Measurements from ENCODE around the gene CC2D1B.
"Not testable (repeated sequence)": the region's sequence is repeated elsewhere in the genome, so short reads cannot be mapped to it uniquely, and the experiment has no call there.

Gene CC2D1B, protein sequence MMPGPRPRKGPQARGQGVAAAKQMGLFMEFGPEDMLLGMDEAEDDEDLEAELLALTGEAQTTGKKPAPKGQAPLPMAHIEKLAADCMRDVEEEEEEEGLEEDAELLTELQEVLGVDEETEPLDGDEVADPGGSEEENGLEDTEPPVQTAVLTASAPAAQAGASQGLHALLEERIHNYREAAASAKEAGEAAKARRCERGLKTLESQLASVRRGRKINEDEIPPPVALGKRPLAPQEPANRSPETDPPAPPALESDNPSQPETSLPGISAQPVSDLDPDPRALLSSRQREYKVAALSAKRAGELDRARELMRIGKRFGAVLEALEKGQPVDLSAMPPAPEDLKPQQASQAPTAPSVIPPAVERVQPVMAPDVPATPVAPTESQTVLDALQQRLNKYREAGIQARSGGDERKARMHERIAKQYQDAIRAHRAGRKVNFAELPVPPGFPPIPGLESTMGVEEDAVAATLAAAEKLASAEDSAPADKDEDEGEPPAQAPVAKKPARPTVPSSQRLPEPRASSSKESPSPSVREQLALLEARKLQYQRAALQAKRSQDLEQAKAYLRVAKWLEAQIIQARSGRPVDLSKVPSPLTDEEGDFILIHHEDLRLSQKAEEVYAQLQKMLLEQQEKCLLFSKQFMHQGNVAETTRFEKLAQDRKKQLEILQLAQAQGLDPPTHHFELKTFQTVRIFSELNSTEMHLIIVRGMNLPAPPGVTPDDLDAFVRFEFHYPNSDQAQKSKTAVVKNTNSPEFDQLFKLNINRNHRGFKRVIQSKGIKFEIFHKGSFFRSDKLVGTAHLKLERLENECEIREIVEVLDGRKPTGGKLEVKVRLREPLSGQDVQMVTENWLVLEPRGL

DNA sequence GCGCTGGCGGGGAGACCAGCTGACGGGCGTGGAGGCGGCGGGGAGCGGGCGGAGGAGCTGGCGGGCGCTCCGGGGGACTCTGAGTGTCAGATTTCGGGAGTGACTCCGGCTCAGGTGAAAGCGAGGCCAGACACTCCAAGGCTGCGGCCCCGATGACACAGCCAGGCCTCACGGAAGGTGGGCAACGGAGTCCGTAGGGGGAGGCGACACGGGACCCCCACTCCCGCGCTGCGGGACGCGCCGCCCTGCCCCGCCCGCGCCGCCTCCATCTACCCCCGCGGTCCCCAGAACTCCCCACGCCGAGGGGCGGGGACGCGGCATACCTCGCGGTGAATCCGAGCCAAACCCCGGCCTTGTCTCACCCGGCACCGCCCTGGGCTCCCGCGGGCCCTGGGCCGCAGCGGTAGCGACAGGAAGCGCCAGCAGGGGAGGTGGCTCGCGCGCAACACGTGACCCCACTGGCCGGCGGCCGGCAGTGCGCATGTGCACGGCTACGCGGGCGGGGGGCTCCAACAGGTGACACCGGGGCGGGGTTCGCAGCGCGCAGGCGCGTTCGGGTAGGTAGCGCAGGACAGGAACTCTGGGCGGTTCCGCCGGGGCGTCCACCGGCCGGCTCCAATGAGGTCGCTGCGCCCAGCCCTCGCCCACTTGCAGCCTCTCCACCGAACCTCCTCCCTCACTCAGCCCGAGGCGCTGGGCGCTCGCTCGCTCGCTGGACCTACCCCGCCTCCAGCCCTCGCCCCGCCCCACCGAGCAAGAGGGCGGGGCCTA lies at the start of gene CC2D1B:
Gene CC2D1B, minus strand, starts transcription at position 460 of the 771 bp plus-strand sequence. CDS start 1,585 bp downstream, outside the sequence.
- DNase-seq (ENCODE audit: low spot score), result peak; percentile 97

DNA sequence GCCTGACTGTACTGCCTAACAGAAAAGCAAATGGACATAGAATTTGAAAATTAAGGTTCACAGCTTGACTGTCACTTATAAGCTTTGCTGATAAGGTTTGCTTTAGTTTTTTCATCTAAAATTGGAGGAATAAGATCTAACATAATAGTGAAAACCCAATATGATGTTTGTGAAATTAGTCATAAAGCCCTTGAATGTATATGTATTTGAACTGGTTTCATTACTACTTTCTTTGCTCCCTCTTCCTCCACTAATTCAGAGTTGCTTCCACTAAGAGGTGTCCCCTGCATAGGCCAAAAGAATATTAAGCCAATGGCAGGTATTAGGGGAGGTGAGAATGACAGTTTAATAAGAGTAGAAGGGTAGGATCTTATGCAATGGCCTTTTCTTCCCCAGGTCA lies 48.9 kb upstream of the CC2D1B start:
- no peak for DNase-seq (ENCODE audit: low spot score)

DNA sequence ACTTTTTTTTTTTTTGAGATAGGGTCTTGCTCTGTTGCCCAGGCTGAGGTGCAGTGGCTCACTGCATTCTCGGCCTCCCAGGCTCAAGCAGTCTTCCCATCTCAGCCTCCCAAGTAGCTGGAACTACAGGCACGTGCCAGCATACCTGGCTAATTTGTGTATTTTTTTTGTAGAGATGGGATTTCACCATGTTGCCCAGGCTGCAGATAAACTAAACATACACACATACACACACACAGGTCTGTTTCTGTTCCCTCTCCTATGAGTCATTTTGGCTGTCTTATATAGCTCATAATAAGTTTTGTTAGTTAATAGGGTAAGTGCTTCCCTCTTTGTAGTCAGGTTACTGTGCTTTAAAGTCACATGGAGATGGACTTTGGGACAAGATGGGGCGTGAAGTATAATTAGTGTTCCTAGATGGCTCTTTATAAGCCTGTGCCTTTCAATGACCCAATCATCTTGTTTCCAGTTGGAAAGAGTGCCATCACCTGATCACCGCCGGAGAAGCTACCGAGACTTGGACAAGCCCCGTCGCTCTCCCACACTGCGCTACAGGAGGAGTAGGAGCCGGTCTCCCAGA lies 47.5 kb upstream of the CC2D1B start:
- no peak for DNase-seq (ENCODE audit: low spot score)

DNA sequence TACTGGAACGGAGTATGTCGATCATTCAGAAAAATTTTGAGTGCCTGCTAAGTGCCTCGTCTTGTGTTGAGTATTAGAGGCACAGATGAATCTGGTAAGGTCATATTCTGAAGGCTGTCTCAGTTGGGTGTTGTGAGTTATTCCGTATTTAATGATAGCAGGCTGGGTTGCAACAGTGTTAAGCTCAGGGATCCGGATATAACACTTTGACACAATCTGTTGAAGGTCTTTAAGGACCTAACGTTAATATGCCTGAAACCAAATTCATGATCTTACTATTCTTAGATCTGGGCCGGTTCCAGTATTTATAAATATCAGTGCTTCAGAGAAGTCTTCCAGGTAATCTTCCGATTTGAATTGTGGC lies 39.0 kb upstream of the CC2D1B start:
- DNase-seq (ENCODE audit: low spot score), result peak; percentile 30

DNA sequence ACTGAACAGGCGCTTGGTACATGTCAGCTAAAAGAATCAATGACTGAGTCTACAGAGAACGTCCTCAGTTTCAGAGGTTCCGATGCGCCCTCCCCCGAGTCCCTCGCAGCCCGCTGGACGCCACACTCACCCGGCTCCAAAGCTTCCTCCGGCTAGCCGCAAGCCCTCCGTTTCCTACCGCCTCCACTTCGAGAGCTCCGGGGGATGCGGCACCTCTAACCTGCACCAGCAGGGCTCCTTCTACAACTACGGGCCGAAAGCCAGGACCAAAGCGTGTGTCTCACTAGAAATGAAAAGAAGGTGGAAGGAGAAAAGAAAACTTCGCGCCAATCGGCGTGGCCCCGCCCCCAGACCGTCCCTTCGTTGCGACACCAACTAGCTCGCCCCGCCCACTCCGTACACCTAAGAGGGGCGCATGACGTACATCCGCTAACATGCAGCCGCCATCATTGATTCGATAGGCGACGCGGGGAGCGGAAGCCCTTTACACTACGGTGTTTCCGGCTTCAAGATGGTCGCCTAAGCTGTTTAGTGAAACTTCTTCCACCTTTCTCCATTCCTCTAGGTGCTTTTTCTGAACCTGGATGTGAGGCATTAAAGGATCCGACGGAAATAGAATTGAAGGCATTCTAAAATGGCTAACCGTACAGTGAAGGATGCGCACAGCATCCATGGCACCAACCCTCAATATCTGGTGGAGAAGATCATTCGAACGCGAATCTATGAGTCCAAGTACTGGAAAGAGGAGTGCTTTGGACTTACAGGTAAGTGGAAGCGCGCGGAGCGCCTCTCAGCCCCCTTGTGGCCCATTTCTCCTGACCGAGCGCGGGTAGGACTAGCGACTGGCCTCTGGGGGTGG lies 38.3 kb upstream of the CC2D1B start, which contains the start of the genes ORC1 and PRPF38A:
Gene ORC1, minus strand, starts transcription at position 308 of the 859 bp plus-strand sequence. CDS start 2,200 bp downstream, outside the sequence.
Gene PRPF38A, plus strand, starts transcription at position 487 of the 859 bp plus-strand sequence. Its CDS starts 148 bp downstream, at position 635.
- DNase-seq (ENCODE audit: low spot score), result peak; percentile 70

DNA sequence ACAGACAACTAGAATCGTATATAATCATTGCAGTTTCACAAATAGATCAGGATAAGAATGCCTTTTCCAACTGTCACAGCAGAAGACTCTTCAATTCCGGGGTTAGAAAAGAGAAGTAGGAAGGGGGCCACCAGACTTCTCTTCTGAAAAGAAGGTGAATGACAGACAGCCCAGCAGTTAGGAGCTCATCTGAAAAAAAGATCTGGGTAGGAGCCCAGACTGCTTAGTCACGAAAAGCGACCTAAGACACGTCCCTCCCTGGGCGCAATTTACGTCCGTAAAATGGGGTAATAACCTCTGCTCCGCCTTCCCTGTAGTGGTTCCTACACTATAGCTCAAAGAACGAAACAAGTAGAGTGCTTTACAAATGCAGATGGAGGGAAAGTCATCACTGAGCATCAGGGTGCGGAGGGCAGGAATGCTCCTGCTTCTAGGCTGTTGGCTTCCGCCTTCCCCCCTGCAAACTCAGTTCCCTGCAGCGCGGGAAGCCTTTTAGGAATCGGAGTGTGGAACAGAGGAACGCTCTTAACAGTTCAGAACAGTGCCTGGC lies 37.6 kb upstream of the CC2D1B start:
- peak; percentile 24 for DNase-seq (ENCODE audit: low spot score)

DNA sequence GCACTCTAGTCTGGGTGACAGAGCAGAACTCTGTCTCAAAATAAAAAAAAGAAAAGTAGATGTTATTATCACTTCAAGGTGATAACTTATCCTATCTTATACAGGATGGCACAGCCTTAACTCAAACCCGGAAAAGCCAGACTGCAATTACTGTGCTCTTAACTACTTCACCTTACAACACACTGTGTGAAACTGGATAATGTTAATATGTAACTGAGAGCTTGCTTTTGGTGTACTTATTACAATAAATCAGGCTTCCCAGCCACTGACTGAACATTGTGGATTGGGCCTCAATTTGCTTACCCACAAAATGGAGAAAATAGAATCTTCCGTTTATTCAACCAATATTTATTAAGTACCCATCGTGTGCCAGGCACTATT lies 36.8 kb upstream of the CC2D1B start:
- no peak for DNase-seq (ENCODE audit: low spot score)

DNA sequence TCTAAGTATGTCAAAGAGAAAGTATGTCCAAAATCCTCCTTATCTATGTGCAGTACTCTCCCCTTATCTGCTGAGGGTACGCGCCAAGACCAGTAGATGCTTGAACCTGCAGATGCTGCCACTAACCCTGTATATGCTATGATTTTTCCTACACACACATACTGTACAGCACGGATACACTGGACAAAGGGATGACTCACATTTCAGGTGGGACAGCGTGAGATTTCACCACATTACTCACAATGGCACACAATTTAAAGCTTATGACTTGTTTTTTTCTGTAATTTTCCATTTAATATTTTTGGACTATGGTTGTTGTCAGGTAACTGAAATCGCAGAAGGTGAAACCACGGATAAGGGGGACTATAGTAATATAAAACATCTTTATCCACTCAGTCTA lies 34.1 kb upstream of the CC2D1B start:
- no peak for DNase-seq (ENCODE audit: low spot score)

DNA sequence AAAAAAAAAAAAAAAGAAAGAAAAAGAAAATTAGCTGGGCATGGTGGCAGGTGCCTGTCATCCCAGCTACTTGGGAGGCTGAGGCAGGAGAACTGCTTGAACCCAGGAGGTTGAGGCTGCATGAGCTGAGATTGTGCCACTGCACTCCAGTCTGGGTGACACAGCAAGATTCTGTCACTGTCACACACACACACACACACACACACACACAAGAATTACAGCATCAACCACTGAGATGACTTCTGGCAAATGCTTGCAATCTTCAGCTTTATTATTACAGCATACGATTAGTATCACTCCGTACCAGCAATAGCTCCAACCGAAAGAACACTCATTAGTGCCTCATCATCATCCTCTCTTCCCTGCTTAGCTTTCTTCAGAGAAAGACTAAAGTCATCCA lies 33.6 kb upstream of the CC2D1B start:
- DNase-seq (ENCODE audit: low spot score), result no peak

DNA sequence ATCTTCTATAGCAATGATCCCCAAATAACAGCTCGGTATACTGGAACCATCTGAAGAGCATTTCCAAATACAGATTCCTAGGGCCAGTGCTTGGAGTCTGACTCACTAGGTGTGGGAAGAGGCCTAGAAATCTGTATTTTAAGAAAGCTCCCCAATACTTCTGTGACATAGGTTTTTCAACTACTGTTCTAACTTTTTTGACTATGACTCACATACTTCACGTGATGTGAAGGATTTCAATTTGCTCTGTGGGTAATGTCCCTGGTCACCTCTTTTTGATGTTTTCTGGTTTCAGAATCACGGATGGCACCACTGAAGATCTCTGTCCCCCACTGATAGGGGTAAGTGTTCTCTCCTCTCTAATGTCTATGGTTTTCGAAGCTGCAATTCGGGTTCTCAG lies 27.2 kb upstream of the CC2D1B start:
- no peak for DNase-seq (ENCODE audit: low spot score)

DNA sequence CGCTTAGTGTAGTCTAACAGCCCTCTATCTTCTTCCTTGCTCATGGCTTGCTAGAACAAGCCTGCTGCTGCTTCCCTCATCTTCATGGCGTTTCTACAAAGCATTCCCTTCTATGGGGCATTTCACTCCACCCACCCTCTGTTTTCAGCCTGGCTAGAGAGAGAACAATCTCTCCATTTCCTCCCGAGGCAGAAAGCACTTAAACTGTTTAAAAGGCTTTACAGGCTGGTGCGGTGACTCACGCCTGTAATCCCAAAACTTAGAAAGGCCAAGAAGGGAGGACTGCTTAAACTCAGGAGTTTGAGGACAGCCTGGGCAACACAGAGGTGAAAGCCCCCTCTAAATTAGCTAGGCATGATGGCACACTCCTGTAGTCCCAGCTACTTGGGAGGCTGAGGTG lies 20.5 kb upstream of the CC2D1B start:
- no peak for DNase-seq (ENCODE audit: low spot score)

DNA sequence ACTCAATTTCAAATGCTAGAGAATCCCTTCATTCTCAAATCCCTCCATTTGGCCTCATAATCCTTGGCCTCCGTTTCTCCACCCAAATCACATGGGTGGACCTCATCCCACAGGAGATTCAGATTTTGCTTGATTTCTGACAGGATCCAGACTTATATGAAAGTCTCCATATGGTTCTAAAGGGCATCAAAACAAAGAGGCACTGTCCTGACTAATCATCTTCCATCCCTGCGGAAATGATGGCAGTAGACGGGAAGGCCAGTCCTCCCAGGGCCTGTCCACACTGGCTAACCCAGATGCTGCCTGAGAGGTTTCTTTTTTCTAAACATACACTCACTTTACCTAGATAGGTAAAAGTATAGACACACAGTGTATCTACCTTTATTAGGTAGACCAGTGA lies 19.4 kb upstream of the CC2D1B start:
- no peak for DNase-seq (ENCODE audit: low spot score)

DNA sequence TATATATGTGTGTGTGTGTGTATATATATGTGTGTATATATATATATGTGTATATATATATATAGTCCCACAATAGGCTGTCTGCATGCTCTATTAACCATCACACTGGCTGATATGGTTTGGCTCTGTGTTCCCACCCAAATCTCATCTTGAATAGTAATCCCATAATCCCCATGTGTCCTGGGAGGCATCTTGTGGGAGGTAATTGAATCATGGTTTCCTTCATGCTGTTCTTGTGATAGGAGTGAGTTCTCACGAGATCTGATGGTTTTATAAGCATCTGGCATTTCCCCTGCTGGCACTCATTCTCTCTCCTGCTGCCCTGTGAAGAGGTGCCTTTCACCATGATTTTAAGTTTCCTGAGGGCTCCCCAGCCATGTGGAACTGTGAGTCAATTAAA lies 3.8 kb upstream of the CC2D1B start:
- not testable (repeated sequence) for DNase-seq (ENCODE audit: low spot score)

DNA sequence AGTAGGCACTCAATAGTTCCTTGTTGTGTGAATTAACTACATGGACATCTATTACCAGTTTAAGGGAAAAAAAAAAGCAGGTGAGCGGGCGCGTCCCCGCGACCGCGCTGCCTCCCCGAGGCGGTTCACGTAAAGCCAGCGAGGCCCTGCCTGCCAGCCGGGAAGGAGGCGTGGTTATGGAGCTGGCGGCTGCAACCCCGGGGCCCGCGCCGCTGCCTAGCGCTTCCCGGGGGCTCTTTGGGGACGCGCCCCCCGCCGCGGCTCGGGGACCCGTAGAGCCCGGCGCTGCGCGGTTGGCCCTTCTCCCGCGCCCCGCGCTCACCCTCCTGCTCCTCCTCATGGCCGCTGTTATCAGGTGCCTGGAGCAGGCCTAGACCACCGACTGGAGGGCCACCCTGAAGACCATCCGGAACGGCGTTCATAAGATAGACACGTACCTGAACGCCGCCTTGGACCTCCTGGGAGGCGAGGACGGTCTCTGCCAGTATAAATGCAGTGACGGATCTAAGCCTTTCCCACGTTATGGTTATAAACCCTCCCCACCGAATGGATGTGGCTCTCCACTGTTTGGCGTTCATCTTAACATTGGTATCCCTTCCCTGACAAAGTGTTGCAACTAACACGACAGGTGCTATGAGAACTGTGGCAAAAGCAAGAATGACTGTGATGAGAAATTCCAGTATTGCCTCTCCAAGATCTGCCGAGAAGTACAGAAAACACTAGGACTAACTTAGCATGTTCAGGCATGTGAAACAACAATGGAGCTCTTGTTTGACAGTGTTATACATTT lies 2.6 kb upstream of the CC2D1B start:
- peak; percentile 70 for DNase-seq (ENCODE audit: low spot score)

DNA sequence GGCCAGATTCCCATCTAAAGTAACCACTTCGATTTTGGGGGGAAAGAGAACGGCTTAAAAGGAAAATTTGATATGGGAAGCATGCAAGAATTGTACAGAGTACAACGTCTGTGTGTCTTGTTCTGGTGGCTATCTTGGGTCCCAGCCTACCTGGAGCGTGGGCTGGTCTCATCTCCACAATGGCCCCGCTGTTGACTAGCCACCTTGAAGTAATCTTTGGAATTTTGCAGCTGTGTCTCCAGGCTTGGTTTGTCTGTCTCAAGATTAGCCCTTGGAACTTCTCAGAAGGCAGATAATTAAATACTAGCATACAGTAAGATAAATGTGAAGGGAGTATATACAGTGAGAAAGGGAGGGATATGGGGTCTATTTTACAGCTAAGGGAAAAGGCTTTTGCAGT lies 1.3 kb upstream of the CC2D1B start:
- no peak for DNase-seq (ENCODE audit: low spot score)

DNA sequence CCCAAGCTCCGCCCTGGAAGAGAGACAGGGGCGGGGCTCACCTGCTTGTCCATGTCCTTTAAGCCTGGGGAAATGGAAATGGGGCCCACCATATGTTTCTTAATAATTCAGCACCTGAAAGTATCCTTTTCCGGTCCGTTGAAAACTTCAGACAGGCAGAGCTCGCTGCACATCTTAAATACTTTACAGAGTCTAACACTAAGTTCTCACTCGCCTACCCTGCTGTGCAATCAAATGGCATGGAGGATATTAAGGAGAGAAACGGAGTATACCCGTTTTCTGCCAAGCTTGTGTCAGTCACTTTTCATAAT lies 467 bp upstream of the CC2D1B start:
- no peak for DNase-seq (ENCODE audit: low spot score)

DNA sequence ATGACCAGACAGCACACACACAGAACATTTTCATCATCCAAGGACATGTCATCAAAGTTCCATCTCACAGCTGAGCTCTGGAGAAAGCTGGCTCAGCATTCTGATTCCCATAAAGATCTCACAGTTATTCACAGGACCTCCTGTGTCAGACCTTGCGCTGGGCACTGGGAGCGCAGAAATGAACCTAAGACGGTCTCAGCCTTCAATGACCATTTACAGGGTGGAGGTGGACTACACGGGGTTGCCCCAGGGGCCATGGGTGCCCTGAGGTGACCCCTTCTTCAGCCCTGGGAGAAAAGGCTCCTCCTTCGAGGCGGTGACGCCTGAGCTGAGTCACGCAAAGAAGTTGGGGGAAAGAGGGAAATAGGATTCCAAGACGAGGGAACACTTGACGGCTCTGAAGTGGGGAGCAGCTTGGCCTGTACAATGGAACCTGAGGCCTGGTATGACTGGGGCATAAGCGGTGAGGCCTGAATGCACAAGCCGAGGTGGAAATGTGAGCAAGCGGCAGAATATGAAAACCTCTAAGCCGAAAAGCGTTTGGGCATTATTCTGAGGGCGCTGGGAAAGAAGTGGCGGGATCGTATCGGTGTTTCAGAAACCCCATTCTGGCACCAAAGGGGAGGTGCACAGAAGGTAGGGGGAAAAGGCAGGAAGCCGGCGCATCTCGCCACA lies 797 bp downstream of the CC2D1B start:
- peak; percentile 53 for DNase-seq (ENCODE audit: low spot score)

DNA sequence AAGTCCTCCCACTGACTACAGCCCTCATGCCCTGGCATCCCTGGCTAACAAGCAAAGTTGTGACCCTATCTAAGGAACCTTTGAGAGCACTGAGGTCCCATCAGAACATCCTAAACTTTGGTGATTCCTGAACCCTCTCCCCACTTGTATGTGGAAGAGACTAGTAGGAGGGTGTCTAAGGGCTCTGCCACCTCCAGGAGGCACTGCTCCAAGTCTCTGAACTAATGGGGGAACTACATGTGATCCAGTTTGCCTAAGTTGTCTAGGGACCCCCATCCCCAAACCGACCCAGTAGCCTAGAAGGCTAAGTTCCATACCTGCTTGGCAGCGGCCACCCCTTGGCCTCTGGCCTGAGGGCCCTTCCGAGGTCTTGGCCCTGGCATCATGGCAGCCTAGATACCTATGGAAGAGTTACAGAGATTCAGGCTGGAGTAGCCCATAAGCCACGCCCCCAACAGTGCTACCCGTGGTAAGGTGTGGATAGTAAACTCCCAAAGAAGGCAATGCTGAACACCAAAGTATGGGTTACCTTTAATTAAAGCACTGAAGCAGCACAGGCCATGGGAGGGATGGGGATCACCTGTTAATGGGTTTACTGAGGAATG lies 1.7 kb downstream of the CC2D1B start:
- DNase-seq (ENCODE audit: low spot score), result no peak

DNA sequence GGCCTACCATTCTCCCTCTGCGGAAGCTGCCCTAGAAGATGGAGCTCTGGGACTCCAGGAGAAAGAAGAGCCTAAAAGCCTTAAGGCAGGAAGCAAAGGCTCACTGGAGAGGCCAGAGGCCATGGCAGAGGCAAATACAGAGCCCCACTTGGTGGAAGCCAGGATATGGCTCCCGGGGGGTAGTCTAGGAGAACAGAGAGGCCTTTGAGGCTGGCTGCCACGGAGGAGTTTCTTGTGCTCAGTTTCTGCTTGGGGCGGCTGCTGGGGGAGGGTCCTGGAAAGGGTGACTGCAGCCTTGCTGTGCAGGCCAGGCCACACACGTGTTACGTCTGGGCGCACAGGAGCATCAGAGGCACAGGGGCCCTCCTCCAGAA lies 5.4 kb downstream of the CC2D1B start:
- no peak for DNase-seq (ENCODE audit: low spot score)

Measured in HuH-7.5 (cell line).